K562 treated with DMSO at 1 percent for 24 hours (cell line): ENCODE measurements around the gene HIGD2B. TPM values are rescaled to one million over a fixed set of nuclear protein-coding genes. Genes with fewer than 3 reads are reported as not detected.

ENCODE experiments used
- total RNA-seq: library from RNA; unstranded; fragments of 300-600 nt; gene quantifications from 2 replicates; pipeline ENCODE4 v1.2.3, GENCODE V29; 2022; ENCODE audit warnings: low read depth; ENCODE audit not compliant: insufficient read depth

The HIGD2B gene
- total RNA-seq: not detected in 2 replicates

GRCh38 chr15:72685925-72686794, at the start of gene HIGD2B, which contains the start of gene BBS4:
HIGD2B (minus strand) TSS chr15:72686182; CDS start chr15:72676374, 9,808 bp downstream.
BBS4 (plus strand) TSS chr15:72686207; CDS start chr15:72686228, 21 bp downstream.

GRCh38 chr15:72654397-72654796, 31.6 kb downstream of the HIGD2B start, which contains the start of gene GOLGA6B:
GOLGA6B (plus strand) TSS chr15:72654697; CDS start chr15:72654738, 41 bp downstream.

Other genes with a start within 250 kb of the HIGD2B start
- gene ARIH1, start 211.9 kb downstream of the HIGD2B start, total RNA-seq: 19.8 and 33.2 TPM in 2 replicates
- not detected in 2 replicates for gene GOLGA6B, start 31.5 kb downstream of the HIGD2B start, total RNA-seq
- 24.5 and 29.6 TPM in 2 replicates for gene BBS4, start within 50 bp of the HIGD2B start, total RNA-seq
- gene ADPGK, start 97.6 kb upstream of the HIGD2B start, total RNA-seq: 34.3 and 39.5 TPM in 2 replicates